Measurements from ENCODE around the gene HTR2B.

Gene HTR2B

DNA sequence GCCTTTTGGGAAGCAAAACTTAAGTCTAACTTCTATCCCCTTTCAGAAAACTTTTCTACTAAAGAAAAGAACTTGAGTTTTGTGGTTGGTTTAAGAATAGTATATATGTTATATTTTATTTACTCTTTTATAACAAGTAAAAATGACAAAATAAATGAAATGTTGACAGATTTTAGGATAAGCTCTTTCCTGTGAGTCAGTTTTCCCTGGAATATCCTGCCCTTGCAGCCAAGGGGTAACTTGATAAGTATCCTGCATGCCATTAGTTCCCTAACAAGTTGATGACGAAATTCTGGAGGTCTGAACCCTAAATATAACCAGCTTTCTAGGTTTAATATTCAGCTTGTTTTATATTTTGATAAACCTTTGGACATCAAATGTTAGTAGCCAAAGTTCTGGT lies 7.3 kb upstream of the HTR2B start:
- in situ Hi-C loops (cut with HindIII; ENCODE audit: low pct_ligation_motif_present, low sequenced_read_pairs), result no loop called here
- no peak for DNase-seq
- H3K36me3 ChIP-seq (replicated peaks), result no peaks in the 10 kb centered on the region
- no peaks in the 10 kb centered on the region for H3K27me3 ChIP-seq (replicated peaks)
- TF ChIP-seq, protein P1, sequence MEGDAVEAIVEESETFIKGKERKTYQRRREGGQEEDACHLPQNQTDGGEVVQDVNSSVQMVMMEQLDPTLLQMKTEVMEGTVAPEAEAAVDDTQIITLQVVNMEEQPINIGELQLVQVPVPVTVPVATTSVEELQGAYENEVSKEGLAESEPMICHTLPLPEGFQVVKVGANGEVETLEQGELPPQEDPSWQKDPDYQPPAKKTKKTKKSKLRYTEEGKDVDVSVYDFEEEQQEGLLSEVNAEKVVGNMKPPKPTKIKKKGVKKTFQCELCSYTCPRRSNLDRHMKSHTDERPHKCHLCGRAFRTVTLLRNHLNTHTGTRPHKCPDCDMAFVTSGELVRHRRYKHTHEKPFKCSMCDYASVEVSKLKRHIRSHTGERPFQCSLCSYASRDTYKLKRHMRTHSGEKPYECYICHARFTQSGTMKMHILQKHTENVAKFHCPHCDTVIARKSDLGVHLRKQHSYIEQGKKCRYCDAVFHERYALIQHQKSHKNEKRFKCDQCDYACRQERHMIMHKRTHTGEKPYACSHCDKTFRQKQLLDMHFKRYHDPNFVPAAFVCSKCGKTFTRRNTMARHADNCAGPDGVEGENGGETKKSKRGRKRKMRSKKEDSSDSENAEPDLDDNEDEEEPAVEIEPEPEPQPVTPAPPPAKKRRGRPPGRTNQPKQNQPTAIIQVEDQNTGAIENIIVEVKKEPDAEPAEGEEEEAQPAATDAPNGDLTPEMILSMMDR (IDR thresholded peaks at IDR 0.05; ENCODE audit: low read depth, low read length, missing control alignments), result no peak
- no peak overlapping the region for H3K4me3 ChIP-seq (ENCODE audit: low read depth, low read length)
- H3K27ac ChIP-seq, result no peak overlapping the region

DNA sequence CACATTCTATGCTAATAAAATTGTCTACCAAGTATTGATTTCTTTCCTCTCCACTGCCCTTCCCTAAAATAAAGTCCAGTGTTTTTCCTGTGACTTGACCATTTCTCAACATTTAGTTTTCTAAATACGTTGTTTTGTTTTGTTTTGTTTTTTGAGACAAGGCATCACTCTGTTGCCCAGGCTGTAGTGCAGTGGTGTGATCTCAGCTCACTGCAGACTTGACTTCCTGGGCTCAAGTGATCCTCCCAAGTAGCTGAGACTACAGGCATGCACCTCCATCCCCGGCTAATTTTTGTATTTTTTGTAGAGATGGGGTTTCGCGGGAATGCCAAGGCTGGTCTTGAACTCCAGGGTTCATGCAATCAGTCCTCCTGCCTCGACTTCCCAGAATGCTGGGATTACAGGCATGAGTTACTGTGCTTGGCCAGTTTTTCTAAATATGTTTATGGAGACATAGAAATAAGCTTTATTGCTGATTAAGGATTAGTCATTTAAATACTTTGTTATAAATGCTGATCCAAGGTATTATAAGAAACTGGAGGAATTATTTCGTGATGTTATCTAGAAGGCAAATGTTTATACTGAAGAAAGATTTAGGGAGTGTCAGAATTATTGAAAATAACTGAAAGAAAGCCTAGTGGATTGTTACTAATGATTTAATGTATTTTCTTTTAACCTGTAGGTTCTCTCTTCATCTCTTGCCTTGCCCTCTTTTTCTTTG lies 5.7 kb upstream of the HTR2B start:
- DNase-seq, result no peak
- Histone ChIP-seq H3K27me3 (replicated peaks) (no peaks in the 10 kb centered on the region), H3K4me3 (ENCODE audit: low read depth, low read length) (no peak overlapping the region), H3K36me3 (replicated peaks) (no peaks in the 10 kb centered on the region), H3K27ac (no peak overlapping the region)
- in situ Hi-C loops (cut with HindIII; ENCODE audit: low pct_ligation_motif_present, low sequenced_read_pairs), result no loop called here
- TF ChIP-seq, protein P1 (IDR thresholded peaks at IDR 0.05; ENCODE audit: low read depth, low read length, missing control alignments), result no peak

DNA sequence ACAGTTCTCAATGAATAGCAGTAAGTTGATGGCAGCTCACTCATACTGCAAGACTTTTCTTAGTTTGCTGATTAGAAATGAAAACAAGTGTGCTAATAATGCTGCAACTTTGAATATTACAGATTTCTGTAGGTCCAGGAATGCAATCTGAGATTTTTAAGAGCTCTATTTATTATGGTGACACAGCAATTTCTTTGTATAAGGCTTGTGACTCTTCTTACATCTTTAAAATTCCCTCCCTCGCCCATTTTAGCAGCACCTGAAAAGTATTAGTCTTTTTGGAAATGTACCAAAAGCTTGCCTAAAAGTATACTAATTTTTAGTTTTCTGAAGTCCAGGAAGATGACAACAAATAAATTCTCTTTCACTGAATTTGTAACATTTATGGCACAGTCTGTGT lies 4.4 kb upstream of the HTR2B start:
- in situ Hi-C loops (cut with HindIII; ENCODE audit: low pct_ligation_motif_present, low sequenced_read_pairs), result no loop called here
- H3K4me3 ChIP-seq (ENCODE audit: low read depth, low read length), result no peak overlapping the region
- H3K27ac ChIP-seq, result no peak overlapping the region

DNA sequence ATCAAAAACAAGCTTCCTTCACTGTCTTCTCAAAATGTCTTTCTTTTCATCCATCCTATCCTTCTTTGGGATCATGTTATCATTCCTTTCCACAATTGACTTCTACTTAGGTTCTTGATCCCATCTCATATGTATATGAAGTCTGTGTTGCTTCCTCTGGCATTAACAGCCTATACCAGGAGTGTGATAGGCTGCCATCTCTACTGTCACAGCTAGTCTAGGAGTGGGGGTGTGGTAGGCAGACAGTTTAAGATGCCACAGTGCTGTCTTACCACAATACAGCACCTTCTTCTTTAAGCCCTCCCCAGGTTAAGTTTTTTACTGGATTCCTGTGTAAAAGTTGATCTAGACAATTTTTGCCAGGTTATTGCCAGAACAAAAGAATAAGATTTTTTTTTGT lies 3.7 kb upstream of the HTR2B start:
- Histone ChIP-seq H3K4me3 (ENCODE audit: low read depth, low read length) (no peak overlapping the region), H3K27me3 (replicated peaks) (no peaks in the 10 kb centered on the region), H3K27ac (no peak overlapping the region), H3K36me3 (replicated peaks) (no peaks in the 10 kb centered on the region)
- in situ Hi-C loops (cut with HindIII; ENCODE audit: low pct_ligation_motif_present, low sequenced_read_pairs), result no loop called here
- no peak for DNase-seq
- TF ChIP-seq, protein P1 (IDR thresholded peaks at IDR 0.05; ENCODE audit: low read depth, low read length, missing control alignments), result no peak

More for the DNA sequence above, 4.4 kb upstream of the HTR2B start:
- Histone ChIP-seq H3K27me3 (replicated peaks) (no peaks in the 10 kb centered on the region), H3K36me3 (replicated peaks) (no peaks in the 10 kb centered on the region)
- TF ChIP-seq, protein P1 (IDR thresholded peaks at IDR 0.05; ENCODE audit: low read depth, low read length, missing control alignments), result no peak
- DNase-seq, result no peak

DNA sequence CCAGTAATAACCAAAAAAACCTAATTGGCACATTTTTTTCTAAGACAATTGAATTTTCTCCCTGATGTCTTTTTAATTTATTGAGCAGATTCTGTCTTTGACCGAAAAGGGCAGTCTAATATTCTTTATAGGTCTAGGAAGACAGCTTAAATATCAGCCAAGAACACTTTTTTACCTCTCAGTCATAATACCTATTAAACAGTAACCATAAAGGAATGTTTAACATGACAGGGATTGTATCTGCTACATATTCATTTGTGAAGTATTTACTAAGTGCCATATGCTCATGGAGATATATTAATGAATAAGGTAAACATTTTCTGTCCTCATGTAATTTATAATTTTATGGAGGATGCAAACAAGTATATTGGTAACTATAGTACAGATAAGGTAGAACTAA lies 3.1 kb upstream of the HTR2B start:
- H3K36me3 ChIP-seq (replicated peaks), result no peaks in the 10 kb centered on the region
- H3K4me3 ChIP-seq (ENCODE audit: low read depth, low read length), result no peak overlapping the region
- H3K27me3 ChIP-seq (replicated peaks), result no peaks in the 10 kb centered on the region
- no peak for DNase-seq
- in situ Hi-C loops (cut with HindIII; ENCODE audit: low pct_ligation_motif_present, low sequenced_read_pairs), result no loop called here
- H3K27ac ChIP-seq, result no peak overlapping the region
- TF ChIP-seq, protein P1 (IDR thresholded peaks at IDR 0.05; ENCODE audit: low read depth, low read length, missing control alignments), result no peak

DNA sequence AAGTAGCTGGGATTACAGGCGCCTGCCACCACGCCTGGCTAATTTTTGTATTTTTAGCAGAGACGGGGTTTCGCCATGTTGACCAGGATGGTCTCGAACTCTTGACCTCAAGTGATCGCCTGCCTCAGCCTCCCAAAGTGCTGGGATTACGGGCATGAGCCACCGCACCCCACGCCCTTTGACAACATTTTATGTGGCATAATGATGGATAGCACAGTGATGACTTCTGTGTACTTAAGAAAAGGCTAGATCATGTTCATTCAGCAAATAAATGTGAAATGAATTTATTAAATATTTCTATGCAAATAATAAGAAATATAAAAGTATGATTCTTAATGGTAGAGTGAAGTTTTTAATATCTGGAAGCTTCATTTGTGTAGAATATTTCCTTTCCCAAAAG lies 2.6 kb upstream of the HTR2B start:
- in situ Hi-C loops (cut with HindIII; ENCODE audit: low pct_ligation_motif_present, low sequenced_read_pairs), result no loop called here
- no peak for DNase-seq
- H3K27ac ChIP-seq, result no peak overlapping the region
- H3K4me3 ChIP-seq (ENCODE audit: low read depth, low read length), result no peak overlapping the region
- no peaks in the 10 kb centered on the region for H3K36me3 ChIP-seq (replicated peaks)
- H3K27me3 ChIP-seq (replicated peaks), result no peaks in the 10 kb centered on the region
- TF ChIP-seq, protein P1 (IDR thresholded peaks at IDR 0.05; ENCODE audit: low read depth, low read length, missing control alignments), result no peak
